Neutrophil (primary cell): ENCODE results near the gene RASSF8.

ENCODE experiments used
- H3K27ac ChIP-seq: fragments of 200-600 bp; sonication (generic); 2 replicates; pipeline ENCODE4 v1.5.1; 2016; ENCODE audit warnings: mild to moderate bottlenecking, moderate library complexity
- H3K27me3 ChIP-seq: fragments of 200-600 bp; sonication (generic); 2 replicates; pipeline ENCODE4 v1.6.0; 2016; ENCODE audit warnings: mild to moderate bottlenecking
- H3K36me3 ChIP-seq: fragments of 200-600 bp; sonication (generic); 2 replicates; pipeline ENCODE4 v1.5.1; 2017
- H3K4me1 ChIP-seq, 2 experiments: fragments of 200-600 bp in 1 of 2; sonication (generic) in 1 of 2; 1 replicate in 1 of 2; 2 replicates in 1 of 2; pipeline versions ENCODE4 v1.5.1 to v1.6.1; 2013 to 2016; ENCODE audit warnings: low read depth in 1 of 2, low read length in 1 of 2, mild to moderate bottlenecking in 1 of 2, moderate library complexity in 1 of 2; ENCODE audit not compliant: control insufficient read depth in 1 of 2, insufficient read depth in 1 of 2
- H3K4me3 ChIP-seq, 2 experiments: fragments of 200-600 bp in 1 of 2; sonication (generic) in 1 of 2; 1 replicate in 1 of 2; 2 replicates in 1 of 2; pipeline ENCODE4 v1.5.1; 2013 to 2016; ENCODE audit warnings: low read depth in 1 of 2, low read length in 1 of 2, mild to moderate bottlenecking in 1 of 2, moderate library complexity in 1 of 2
- H3K9me3 ChIP-seq: fragments of 200-600 bp; sonication (generic); 2 replicates; pipeline ENCODE4 v1.5.1; 2016
- TF ChIP-seq, protein P1 (sequence below): fragments of 200-600 bp; sonication (generic); IDR thresholded peaks from 2 replicates; pipeline ENCODE4 v1.5.1; 2016; ENCODE audit warnings: antibody characterized with exemption

RASSF8 gene

GRCh38 chr12:25979563-25979962, 21.1 kb downstream of the RASSF8 start:
- Histone ChIP-seq H3K4me1 (no peaks in the 10 kb centered on the region), H3K9me3 (no peaks in the 10 kb centered on the region), H3K36me3 (no peaks in the 10 kb centered on the region), H3K27me3 (no peaks in the 10 kb centered on the region), H3K4me3 (no peak overlapping the region), H3K27ac (no peak overlapping the region)
- TF ChIP-seq, protein P1, sequence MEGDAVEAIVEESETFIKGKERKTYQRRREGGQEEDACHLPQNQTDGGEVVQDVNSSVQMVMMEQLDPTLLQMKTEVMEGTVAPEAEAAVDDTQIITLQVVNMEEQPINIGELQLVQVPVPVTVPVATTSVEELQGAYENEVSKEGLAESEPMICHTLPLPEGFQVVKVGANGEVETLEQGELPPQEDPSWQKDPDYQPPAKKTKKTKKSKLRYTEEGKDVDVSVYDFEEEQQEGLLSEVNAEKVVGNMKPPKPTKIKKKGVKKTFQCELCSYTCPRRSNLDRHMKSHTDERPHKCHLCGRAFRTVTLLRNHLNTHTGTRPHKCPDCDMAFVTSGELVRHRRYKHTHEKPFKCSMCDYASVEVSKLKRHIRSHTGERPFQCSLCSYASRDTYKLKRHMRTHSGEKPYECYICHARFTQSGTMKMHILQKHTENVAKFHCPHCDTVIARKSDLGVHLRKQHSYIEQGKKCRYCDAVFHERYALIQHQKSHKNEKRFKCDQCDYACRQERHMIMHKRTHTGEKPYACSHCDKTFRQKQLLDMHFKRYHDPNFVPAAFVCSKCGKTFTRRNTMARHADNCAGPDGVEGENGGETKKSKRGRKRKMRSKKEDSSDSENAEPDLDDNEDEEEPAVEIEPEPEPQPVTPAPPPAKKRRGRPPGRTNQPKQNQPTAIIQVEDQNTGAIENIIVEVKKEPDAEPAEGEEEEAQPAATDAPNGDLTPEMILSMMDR, result no peak

DNA sequence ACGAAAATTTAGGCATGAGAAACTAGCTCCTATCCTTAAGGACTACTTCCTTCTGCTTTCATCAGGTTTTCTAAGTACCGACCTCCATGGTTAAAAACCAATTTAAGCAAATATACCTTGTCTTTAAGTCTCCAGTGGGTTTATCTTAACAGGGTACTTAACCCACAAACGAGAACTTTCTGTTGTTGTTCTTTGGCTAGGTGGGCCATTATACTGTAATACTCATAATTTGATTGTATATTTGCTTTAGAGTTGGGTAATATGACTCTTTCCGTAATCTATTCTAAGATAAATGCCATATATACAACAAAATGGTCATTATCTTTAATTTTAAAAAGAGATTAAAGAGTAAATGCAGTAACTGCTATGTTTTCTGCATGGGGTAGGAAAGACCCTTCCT, 21.6 kb downstream of the RASSF8 start:
- TF ChIP-seq, protein P1, result no peak
- no peak overlapping the region for H3K27ac ChIP-seq
- no peaks in the 10 kb centered on the region for H3K9me3 ChIP-seq
- no peaks in the 10 kb centered on the region for H3K36me3 ChIP-seq
- H3K4me3 ChIP-seq, result no peak overlapping the region
- H3K27me3 ChIP-seq, result no peaks in the 10 kb centered on the region
- H3K4me1 ChIP-seq, result no peaks in the 10 kb centered on the region

DNA sequence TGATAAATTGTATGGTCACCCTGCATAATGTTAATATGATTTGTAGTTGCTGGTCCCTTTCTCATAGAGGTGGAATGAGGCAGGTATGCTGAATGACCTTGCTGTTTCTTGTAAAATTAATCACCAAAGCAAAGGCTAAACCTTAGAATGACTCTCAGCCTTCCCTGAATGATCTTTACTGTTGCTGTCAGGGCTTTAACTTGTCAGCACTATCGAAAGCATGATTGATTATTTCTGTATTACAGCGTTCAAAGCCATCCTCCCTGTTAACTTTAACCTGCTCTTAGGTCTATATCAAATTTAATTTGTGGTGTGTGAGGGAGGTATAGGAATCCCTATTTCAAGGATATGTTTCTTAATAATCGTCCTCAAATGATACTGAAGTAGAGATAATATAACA, 23.1 kb downstream of the RASSF8 start:
- H3K4me3 ChIP-seq, result no peak overlapping the region
- H3K27me3 ChIP-seq, result no peaks in the 10 kb centered on the region
- H3K36me3 ChIP-seq, result no peaks in the 10 kb centered on the region
- H3K27ac ChIP-seq, result no peak overlapping the region
- no peaks in the 10 kb centered on the region for H3K4me1 ChIP-seq
- H3K9me3 ChIP-seq, result no peaks in the 10 kb centered on the region
- TF ChIP-seq, protein P1, result no peak

- H3K9me3 ChIP-seq, result no peaks in the 10 kb centered on the region
- no peak overlapping the region for H3K4me3 ChIP-seq
- no peaks in the 10 kb centered on the region for H3K36me3 ChIP-seq
- H3K27me3 ChIP-seq, result no peaks in the 10 kb centered on the region
- TF ChIP-seq, protein P1, result no peak
- no peaks in the 10 kb centered on the region for H3K4me1 ChIP-seq
- H3K27ac ChIP-seq, result no peak overlapping the region
These were observed 23.9 kb downstream of the RASSF8 start for GRCh38 chr12:25982416-25982815.

DNA sequence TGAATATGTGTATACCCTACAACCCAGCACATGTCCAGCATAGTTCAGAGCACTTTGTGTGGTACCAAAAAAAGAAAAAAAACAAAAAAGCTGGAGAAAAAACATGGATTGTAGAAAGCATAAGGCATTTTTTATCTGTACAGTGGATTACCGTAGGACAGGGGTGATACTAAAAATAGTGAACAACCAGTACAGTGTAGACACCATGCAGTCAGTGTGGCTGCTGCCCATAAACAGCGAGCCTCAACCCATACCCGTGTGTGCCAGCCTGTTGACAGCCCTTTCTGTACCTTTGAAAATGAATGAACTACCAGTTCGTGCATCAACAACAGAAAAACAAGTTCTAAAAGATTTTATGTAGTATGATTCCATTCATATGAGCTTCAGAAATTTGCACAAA, 25.1 kb downstream of the RASSF8 start:
- H3K36me3 ChIP-seq, result no peaks in the 10 kb centered on the region
- no peaks in the 10 kb centered on the region for H3K4me1 ChIP-seq
- no peaks in the 10 kb centered on the region for H3K27me3 ChIP-seq
- H3K4me3 ChIP-seq, result no peak overlapping the region
- no peak overlapping the region for H3K27ac ChIP-seq
- TF ChIP-seq, protein P1, result no peak
- no peaks in the 10 kb centered on the region for H3K9me3 ChIP-seq

GRCh38 chr12:25984759-25985158, 26.3 kb downstream of the RASSF8 start:
- TF ChIP-seq, protein P1, result no peak
- Histone ChIP-seq H3K4me1 (no peaks in the 10 kb centered on the region), H3K27ac (no peak overlapping the region)

More at GRCh38 chr12:25984759-25985158, 26.3 kb downstream of the RASSF8 start:
- H3K27me3 ChIP-seq, result no peaks in the 10 kb centered on the region
- H3K9me3 ChIP-seq, result no peaks in the 10 kb centered on the region
- H3K4me3 ChIP-seq, result no peak overlapping the region
- H3K36me3 ChIP-seq, result no peaks in the 10 kb centered on the region
